B cell (primary cell): ENCODE results near the gene PLCXD1. TPM values are rescaled to one million over a fixed set of nuclear protein-coding genes. Genes with fewer than 3 reads are reported as not detected.

Experiments used
- ATAC-seq: fragments of 200-7000 bp; cut with Tn5 transposase; one replicate; pipeline ENCODE4 v1.10.0; 2021; ENCODE audit warnings: low read depth, mild to moderate bottlenecking, moderate number of reproducible peaks, moderate library complexity
- CTCF ChIA-PET: fragments of 350-600 bp; sonication (Branson Sonifier 250); formaldehyde crosslinking; loops from one replicate; lab custom pipeline; 2021; ENCODE audit warnings: antibody characterized with exemption, inconsistent platforms; lab: Charles Lee
- POLR2A ChIA-PET: fragments of 350-600 bp; sonication (Branson Sonifier 250); formaldehyde crosslinking; loops from one replicate; lab custom pipeline; 2021; ENCODE audit warnings: antibody characterized with exemption; lab: Charles Lee
- DNase-seq: peaks from one replicate; pipeline ENCODE4 v3.0.0; 2013
- H2AFZ ChIP-seq: 2 replicates; pipeline ENCODE4 v1.6.1; 2012; ENCODE audit warnings: mild to moderate bottlenecking, low read depth, low read length; ENCODE audit not compliant: insufficient read depth, poor library complexity, severe bottlenecking
- H3K27ac ChIP-seq, 2 donors: 1 replicate in 1 of 2; 2 replicates in 1 of 2; pipeline ENCODE4 v1.5.1; 2012 to 2013; ENCODE audit warnings: low read length in 2 of 2, mild to moderate bottlenecking in 2 of 2, moderate library complexity in 1 of 2
- H3K27me3 ChIP-seq, 4 experiments: fragments of 200-600 bp in 1 of 4; sonication (generic) in 1 of 4; replicated peaks in 1 of 4; 1 replicate in 2 of 4; 2 replicates in 2 of 4; pipeline versions ENCODE4 v1.6.1 to v1.7.0; 2013 to 2016; ENCODE audit warnings: low read length in 3 of 4, mild to moderate bottlenecking in 2 of 4, mixed read lengths in 1 of 4, moderate library complexity in 1 of 4; ENCODE audit not compliant: insufficient read depth in 4 of 4, control insufficient read depth in 3 of 4; ENCODE audit errors: control extremely low read depth in 1 of 4
- H3K36me3 ChIP-seq, 2 experiments: replicated peaks in 1 of 2; 1 replicate in 1 of 2; 2 replicates in 1 of 2; pipeline versions ENCODE4 v1.6.1 to v1.7.1; 2013; ENCODE audit warnings: low read length in 1 of 2; ENCODE audit not compliant: insufficient read depth in 2 of 2, control insufficient read depth in 1 of 2; ENCODE audit errors: control extremely low read depth in 1 of 2, extremely low read depth in 1 of 2
- H3K4me1 ChIP-seq, 2 donors: fragments of 200-600 bp in 1 of 2; sonication (generic) in 1 of 2; 1 replicate in 1 of 2; 2 replicates in 1 of 2; pipeline versions ENCODE4 v1.5.1 to v1.6.1; 2013 to 2017; ENCODE audit warnings: low read length in 2 of 2; ENCODE audit not compliant: control insufficient read depth in 2 of 2, insufficient read depth in 2 of 2
- H3K4me2 ChIP-seq: replicated peaks from 2 replicates; pipeline ENCODE3; 2012; ENCODE audit warnings: mild to moderate bottlenecking, low read depth, low read length; ENCODE audit not compliant: poor library complexity, severe bottlenecking
- H3K4me3 ChIP-seq, 5 experiments: fragments of 200-600 bp in 1 of 5; sonication (generic) in 1 of 5; 1 replicate in 3 of 5; 2 replicates in 2 of 5; pipeline versions ENCODE4 v1.5.1 to v1.7.0; 2011 to 2016; ENCODE audit warnings: low read length in 4 of 5, mild to moderate bottlenecking in 4 of 5, low read depth in 2 of 5, control low read depth in 1 of 5, moderate library complexity in 1 of 5; ENCODE audit not compliant: insufficient read depth in 1 of 5; ENCODE audit errors: control extremely low read depth in 1 of 5, extremely low read depth in 1 of 5
- H3K79me2 ChIP-seq: fragments of 200-600 bp; sonication (generic); one replicate; pipeline ENCODE4 v1.6.0; 2016; ENCODE audit warnings: low read length; ENCODE audit not compliant: control insufficient read depth, insufficient read depth
- H3K9ac ChIP-seq: fragments of 200-600 bp; sonication (generic); 2 replicates; pipeline ENCODE4 v1.6.1; 2017; ENCODE audit warnings: mild to moderate bottlenecking, low read length, moderate library complexity
- H3K9me3 ChIP-seq, 3 donors: one replicate each; pipeline versions ENCODE4 v1.6.1 to v1.7.1; 2013; ENCODE audit warnings: low read length in 2 of 3; ENCODE audit not compliant: control insufficient read depth in 2 of 3, insufficient read depth in 1 of 3; ENCODE audit errors: control extremely low read depth in 1 of 3
- H4K20me1 ChIP-seq: 2 replicates; pipeline ENCODE4 v1.6.0; 2012; ENCODE audit warnings: mild to moderate bottlenecking, low read length; ENCODE audit not compliant: insufficient read depth, control insufficient read depth, poor library complexity, severe bottlenecking
- H3K27ac Mint-ChIP-seq: one replicate; pipeline ENCODE4 v1.8.0; 2021; ENCODE audit warnings: mixed read lengths
- H3K27me3 Mint-ChIP-seq: one replicate; pipeline ENCODE4 v1.8.0; 2021; ENCODE audit warnings: mixed read lengths
- H3K4me1 Mint-ChIP-seq: one replicate; pipeline ENCODE4 v1.8.0; 2021; ENCODE audit warnings: mixed read lengths
- H3K4me3 Mint-ChIP-seq: one replicate; pipeline ENCODE4 v1.8.0; 2021; ENCODE audit warnings: mixed read lengths
- H3K9me3 Mint-ChIP-seq: one replicate; pipeline ENCODE4 v1.8.0; 2022; ENCODE audit warnings: mixed read lengths; ENCODE audit not compliant: insufficient read depth
- EZH2 ChIP-seq: IDR thresholded peaks from 2 replicates; pipeline ENCODE4 v1.6.1; 2012; ENCODE audit warnings: borderline replicate concordance, low read depth, mild to moderate bottlenecking, moderate library complexity, low read length; ENCODE audit not compliant: insufficient read depth, poor library complexity, severe bottlenecking
- WGBS: methylation state at CpG from one replicate; pipeline ENCODE4 v1.1.5; 2013; ENCODE audit warnings: missing lambda C conversion rate; ENCODE audit not compliant: insufficient coverage; 5-methylcytosine and 5-hydroxymethylcytosine counted together
- intact Hi-C: fragments of 100-400 bp; cut with micrococcal nuclease; formaldehyde crosslinking; loops from one replicate; pipeline ENCODE4 v1.10.0; 2022
- polyA plus RNA-seq: library from polyadenylated mRNA; depleted of rRNA; stranded (reverse); fragments of >200 nt; gene quantifications from 2 replicates; pipeline ENCODE4 v1.2.3, GENCODE V29; 2012
- total RNA-seq, 2 donors: library from RNA; stranded (reverse); fragments of 120-200 nt in 1 of 2; gene quantifications; 1 replicate in 1 of 2; 2 replicates in 1 of 2; pipeline versions ENCODE4 v1.2.3 to v1.2.4, GENCODE V29; 2013 to 2022
- TF ChIP-seq, protein P1 (sequence below): fragments of 200-600 bp; IDR thresholded peaks from one replicate; pipeline ENCODE4 v1.8.0; 2022; ENCODE audit warnings: antibody characterized with exemption, mild to moderate bottlenecking

PLCXD1 gene
- total and polyA plus RNA-seq, 2 donors (not counting 1 experiment from before 2014, with no cell fraction given), result 30.4 to 38.5 TPM

DNA sequence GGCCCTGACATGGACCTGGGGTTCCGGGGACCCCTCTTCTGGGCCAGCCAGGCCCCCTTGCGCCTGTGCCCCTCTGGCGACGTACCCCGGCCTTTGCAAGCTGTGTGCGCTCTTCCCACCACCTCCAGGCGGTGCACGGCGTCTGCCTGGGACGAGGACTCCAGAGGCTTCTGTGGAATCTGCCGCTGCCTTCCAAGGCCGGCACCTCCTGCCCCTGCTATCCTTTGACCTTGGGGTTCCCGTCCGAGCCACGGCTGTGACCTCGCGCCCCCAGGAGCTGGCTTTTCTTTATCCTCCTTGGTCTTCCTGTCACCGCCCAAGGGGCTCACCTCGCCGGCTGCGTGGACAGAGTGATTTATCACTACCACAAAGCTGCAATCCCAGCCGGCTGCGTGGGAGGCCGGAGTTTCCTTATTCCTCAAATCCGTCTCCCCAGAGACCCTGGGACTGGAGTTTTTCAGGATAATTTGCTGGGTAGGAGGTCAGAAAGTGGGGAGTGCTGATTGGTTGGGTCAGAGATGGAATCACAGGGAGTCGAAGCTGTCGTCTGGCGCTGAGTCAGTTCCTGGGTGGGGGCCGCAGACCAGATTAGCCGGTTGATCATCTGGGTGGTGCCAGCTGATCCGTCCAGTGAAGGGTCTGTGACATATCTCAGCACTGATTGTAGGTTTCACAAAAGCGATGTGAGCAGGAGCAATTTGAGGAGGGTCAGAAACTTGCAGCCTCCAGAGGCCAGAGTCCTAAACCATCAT is 19.8 kb upstream of the PLCXD1 start:
- 87% methylated on average over 24 of the region's 32 CpGs for WGBS
- POLR2A ChIA-PET, result no interaction called here
- H3K9ac ChIP-seq, result no peak overlapping the region

DNA sequence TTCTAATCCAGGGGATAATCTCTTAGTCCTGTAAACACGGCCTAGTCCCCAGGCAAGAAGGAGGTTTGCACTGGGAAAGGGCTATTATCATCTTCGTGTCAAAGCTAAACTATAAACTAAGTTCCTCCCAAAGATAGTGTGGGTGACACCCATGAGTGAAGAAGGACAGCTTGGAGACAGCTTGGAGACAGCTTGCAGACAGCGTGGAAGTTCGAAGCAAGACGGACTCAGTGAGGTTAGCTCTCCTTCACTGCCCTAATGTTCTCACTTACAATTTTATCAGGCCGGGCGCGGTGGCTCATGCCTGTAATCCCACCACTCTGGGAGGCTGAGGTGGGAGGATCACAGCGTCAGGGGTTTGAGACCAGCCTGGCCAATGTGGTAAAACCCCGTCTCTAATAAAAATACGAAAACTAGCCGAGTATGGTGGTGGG is 19.2 kb upstream of the PLCXD1 start:
- H3K27ac ChIP-seq, result no peak overlapping the region
- H2AFZ ChIP-seq, result no peak overlapping the region
- 85% methylated on average over 7 of the region's 12 CpGs for WGBS
- no peaks in the 10 kb centered on the region for H3K27me3 ChIP-seq
- no peak for TF ChIP-seq EZH2
- TF ChIP-seq, protein P1, sequence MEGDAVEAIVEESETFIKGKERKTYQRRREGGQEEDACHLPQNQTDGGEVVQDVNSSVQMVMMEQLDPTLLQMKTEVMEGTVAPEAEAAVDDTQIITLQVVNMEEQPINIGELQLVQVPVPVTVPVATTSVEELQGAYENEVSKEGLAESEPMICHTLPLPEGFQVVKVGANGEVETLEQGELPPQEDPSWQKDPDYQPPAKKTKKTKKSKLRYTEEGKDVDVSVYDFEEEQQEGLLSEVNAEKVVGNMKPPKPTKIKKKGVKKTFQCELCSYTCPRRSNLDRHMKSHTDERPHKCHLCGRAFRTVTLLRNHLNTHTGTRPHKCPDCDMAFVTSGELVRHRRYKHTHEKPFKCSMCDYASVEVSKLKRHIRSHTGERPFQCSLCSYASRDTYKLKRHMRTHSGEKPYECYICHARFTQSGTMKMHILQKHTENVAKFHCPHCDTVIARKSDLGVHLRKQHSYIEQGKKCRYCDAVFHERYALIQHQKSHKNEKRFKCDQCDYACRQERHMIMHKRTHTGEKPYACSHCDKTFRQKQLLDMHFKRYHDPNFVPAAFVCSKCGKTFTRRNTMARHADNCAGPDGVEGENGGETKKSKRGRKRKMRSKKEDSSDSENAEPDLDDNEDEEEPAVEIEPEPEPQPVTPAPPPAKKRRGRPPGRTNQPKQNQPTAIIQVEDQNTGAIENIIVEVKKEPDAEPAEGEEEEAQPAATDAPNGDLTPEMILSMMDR, result no peak
- Mint-ChIP-seq H3K4me3 (no peak overlapping the region), H3K27me3 (no peaks in the 10 kb centered on the region), H3K9me3 (no peaks in the 10 kb centered on the region), H3K27ac (no peak overlapping the region), H3K4me1 (peaks cover 2% of the 10 kb centered on the region)
- H3K4me2 ChIP-seq, result no peak overlapping the region
- H3K9ac ChIP-seq, result no peak overlapping the region
- ATAC-seq (no peak), DNase-seq (no peak)
- no peaks in the 10 kb centered on the region for H3K79me2 ChIP-seq
- H3K9me3 ChIP-seq, result peaks cover 0 to 8% (median 0%) of the 10 kb centered on the region in 3 donors
- ChIA-PET POLR2A (no interaction called here), CTCF (no interaction called here)
- H3K4me3 ChIP-seq, result no peak overlapping the region
- intact Hi-C loops, result no loop called here
- H3K36me3 ChIP-seq, result no peaks in the 10 kb centered on the region
- no peaks in the 10 kb centered on the region for H4K20me1 ChIP-seq
- no peaks in the 10 kb centered on the region for H3K4me1 ChIP-seq

More for the DNA sequence above, 19.8 kb upstream of the PLCXD1 start:
- H3K27me3 ChIP-seq, result no peaks in the 10 kb centered on the region
- Mint-ChIP-seq H3K27me3 (no peaks in the 10 kb centered on the region), H3K27ac (no peak overlapping the region), H3K4me1 (peaks cover 2% of the 10 kb centered on the region), H3K9me3 (no peaks in the 10 kb centered on the region), H3K4me3 (no peak overlapping the region)
- CTCF ChIA-PET, result no interaction called here
- ATAC-seq (no peak), DNase-seq (no peak)
- no peak overlapping the region for H3K4me3 ChIP-seq
- TF ChIP-seq, protein P1, result no peak
- TF ChIP-seq EZH2, result no peak
- H3K36me3 ChIP-seq, result no peaks in the 10 kb centered on the region
- no peaks in the 10 kb centered on the region for H3K4me1 ChIP-seq
- H3K27ac ChIP-seq, result no peak overlapping the region
- no peak overlapping the region for H3K4me2 ChIP-seq
- intact Hi-C loops, result no loop called here
- no peaks in the 10 kb centered on the region for H3K79me2 ChIP-seq
- no peak overlapping the region for H2AFZ ChIP-seq
- no peaks in the 10 kb centered on the region for H4K20me1 ChIP-seq
- H3K9me3 ChIP-seq, result peaks cover 0 to 8% (median 0%) of the 10 kb centered on the region in 3 donors
